GM21619 (cell line): ENCODE measurements around the gene SLC25A19.

Experiments
- ATAC-seq: cut with Tn5 transposase; IDR thresholded peaks from one replicate; pipeline ENCODE4 v1.9.1; 2021; ENCODE audit not compliant: unreplicated experiment

SLC25A19 gene

GRCh38 chr17:75289115-75289831 is at the start of gene SLC25A19:
SLC25A19 (minus strand) TSS chr17:75289433; CDS start chr17:75286764, 2,669 bp downstream.
- ATAC-seq: peak; percentile 88

- ATAC-seq: no peak
Measured at GRCh38 chr17:75338335-75338734, 49.1 kb upstream of the SLC25A19 start.

- ATAC-seq: no peak
Measured at GRCh38 chr17:75335315-75335714, 46.1 kb upstream of the SLC25A19 start.

- no peak for ATAC-seq
Measured at GRCh38 chr17:75334723-75335122, 45.5 kb upstream of the SLC25A19 start.

- no peak for ATAC-seq
Measured at GRCh38 chr17:75331671-75332070, 42.4 kb upstream of the SLC25A19 start.

GRCh38 chr17:75327757-75328156 is 38.5 kb upstream of the SLC25A19 start:
- ATAC-seq: no peak

GRCh38 chr17:75326226-75326848 is 37.1 kb upstream of the SLC25A19 start:
- no peak for ATAC-seq

- no peak for ATAC-seq
Measured at GRCh38 chr17:75325827-75326225, 36.6 kb upstream of the SLC25A19 start.

- ATAC-seq: no peak
Measured at GRCh38 chr17:75325348-75325747, 36.1 kb upstream of the SLC25A19 start.

- ATAC-seq: no peak
Measured at GRCh38 chr17:75321506-75321905, 32.3 kb upstream of the SLC25A19 start.

- no peak for ATAC-seq
Measured at GRCh38 chr17:75319904-75320691, 30.9 kb upstream of the SLC25A19 start.

GRCh38 chr17:75318615-75319222 is 29.5 kb upstream of the SLC25A19 start:
- no peak for ATAC-seq

GRCh38 chr17:75318211-75318610 is 29.0 kb upstream of the SLC25A19 start:
- ATAC-seq: no peak

- no peak for ATAC-seq
Measured at GRCh38 chr17:75317671-75318070, 28.4 kb upstream of the SLC25A19 start.

- ATAC-seq: no peak
Measured at GRCh38 chr17:75316253-75316652, 27.0 kb upstream of the SLC25A19 start.

GRCh38 chr17:75315541-75316243 is 26.5 kb upstream of the SLC25A19 start:
- ATAC-seq: no peak

- ATAC-seq: peak; percentile 46
Measured at GRCh38 chr17:75313941-75314551, 24.8 kb upstream of the SLC25A19 start.

- ATAC-seq: no peak
Measured at GRCh38 chr17:75308732-75309629, 19.7 kb upstream of the SLC25A19 start.

GRCh38 chr17:75307957-75308731 is 18.9 kb upstream of the SLC25A19 start:
- no peak for ATAC-seq
